ENCODE data around the gene CHRDL2.
"Not testable (repeated sequence)": the region's sequence is repeated elsewhere in the genome, so short reads cannot be mapped to it uniquely, and the experiment has no call there.

The CHRDL2 gene, protein sequence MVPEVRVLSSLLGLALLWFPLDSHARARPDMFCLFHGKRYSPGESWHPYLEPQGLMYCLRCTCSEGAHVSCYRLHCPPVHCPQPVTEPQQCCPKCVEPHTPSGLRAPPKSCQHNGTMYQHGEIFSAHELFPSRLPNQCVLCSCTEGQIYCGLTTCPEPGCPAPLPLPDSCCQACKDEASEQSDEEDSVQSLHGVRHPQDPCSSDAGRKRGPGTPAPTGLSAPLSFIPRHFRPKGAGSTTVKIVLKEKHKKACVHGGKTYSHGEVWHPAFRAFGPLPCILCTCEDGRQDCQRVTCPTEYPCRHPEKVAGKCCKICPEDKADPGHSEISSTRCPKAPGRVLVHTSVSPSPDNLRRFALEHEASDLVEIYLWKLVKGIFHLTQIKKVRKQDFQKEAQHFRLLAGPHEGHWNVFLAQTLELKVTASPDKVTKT

DNA sequence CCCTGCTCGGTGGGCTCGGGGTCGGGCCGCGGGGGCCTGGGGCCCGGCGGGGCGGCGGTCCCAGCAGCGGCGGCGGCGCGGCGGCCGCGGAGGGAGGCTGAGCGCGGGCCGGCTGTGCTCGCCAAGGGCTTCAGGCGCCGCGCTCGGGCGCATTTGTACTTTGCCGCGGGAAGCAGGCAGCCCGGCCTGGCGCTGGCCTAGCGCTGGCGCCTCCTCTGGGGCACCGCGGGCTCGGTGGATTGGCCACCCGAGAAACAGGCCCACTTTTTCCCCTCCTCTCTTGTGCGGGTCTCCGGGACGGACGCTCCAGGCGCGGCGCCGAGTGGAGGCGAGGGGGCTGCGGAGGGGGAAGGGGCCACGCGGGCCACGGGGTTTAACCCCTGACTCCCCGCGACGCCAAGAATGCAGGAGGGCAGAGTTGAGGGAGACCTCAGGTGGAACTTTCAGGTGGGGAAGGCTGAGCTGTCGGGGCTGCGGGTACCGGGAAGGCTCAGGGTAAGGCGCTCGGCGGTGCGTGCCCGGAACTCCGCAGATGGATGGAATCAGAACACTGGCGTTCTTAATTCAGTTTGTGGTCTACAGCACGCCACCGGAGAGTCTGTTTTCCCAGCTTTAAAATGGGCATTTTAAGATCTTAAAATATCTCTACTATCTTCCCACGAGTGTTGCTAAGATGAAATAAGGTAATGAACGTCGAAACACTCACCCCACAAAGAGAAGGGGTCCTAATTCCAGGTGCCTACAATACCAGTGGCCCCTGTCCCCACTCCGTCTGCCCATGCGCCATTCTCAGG lies at the start of gene CHRDL2:
Gene CHRDL2 (minus strand): TSS at position 126 of the 794 bp plus-strand sequence. CDS start 538 bp downstream, outside the sequence.
- DNase-seq (ENCODE audit: low spot score), result peak; percentile 22

DNA sequence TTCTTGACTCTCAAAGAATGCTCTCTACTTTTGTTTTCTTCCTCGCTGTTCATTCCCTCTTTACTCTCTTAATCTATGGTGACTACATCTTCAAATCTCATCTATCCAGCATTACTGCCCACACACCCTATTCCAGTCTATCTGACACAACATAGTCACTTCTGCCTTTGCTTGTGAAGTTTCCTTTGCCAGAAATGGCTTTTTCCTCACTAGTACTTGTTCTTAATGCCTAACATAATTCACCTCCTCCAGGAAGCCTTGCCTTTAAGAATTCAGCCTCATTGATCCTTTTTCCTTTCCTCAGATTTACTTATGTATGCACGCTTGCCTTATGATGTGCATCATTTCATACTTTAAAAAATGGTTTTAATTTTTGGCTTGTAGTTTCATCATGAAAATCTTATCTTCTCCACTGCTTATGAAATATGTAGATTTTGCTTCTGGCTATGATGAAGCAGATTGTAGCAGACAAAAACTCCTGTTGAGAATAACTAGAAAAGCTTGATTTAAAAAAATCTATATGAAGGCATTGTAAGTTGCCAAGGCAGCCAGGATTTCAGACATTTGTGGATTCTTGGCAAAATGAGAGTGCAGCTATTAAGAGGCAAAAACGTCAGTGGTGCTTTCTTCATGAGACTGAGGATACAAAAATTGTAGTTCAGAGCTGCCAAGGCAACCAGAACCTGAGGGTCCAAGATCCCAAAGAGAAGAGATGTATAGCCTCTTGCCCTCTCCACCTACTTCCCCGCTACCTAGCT lies 49.2 kb upstream of the CHRDL2 start:
- DNase-seq (ENCODE audit: low spot score), result no peak

DNA sequence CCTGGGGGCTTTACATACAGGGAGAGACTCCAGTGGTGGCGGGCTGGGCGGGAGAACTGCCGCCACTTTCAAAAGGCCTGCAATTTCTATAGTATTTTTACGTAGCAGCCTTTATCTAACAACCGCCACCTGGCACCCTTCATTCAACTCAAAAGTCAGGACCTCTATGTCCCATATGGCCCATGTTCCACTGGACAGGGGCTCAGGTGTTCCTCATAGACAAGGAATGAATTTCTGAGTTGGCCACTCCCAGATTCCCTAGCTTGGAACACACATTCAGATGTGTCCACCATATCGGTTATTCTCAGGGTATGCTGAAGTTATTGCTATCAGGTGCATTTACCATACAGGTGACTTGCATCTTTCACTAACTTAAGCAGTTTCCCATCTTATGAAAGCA lies 47.4 kb upstream of the CHRDL2 start:
- DNase-seq (ENCODE audit: low spot score), result no peak

DNA sequence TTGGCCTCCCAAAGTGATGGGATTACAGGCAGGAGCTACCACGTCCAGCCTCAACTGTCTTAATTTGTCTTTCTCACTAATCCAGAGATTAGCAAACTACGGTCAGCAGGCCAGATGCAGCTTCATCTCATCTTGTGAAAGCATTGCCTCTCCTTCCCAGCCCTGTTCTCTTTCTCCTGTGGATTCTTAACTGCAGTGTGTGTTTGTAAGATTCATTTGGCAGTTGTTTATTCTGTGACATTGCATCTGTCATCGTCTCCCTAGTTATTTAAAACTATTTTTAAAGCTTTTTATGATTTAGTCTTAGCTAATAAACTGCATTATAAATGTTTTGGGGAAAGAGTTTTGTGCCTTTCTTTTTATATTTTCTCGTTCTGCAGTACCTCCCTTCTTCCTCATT lies 46.7 kb upstream of the CHRDL2 start:
- DNase-seq (ENCODE audit: low spot score), result no peak

DNA sequence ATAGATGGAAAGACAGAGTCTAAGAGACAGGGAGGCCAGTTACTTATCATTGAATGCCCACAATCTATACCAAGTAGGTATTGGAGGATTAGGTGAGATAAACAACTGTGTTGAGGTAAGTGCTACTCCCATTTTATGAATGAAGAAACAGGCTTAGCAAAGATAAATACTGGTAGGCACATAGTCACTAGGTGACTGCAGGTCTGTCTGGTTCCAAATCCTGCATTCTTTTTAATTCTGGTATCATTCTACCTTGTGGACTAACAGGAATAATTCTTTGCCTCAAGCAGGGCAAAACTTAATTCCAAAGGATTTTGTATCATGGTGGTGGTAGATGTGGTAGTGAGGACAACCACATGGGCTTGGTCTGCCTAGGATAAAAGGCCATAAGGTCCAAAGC lies 45.8 kb upstream of the CHRDL2 start:
- DNase-seq (ENCODE audit: low spot score), result no peak

DNA sequence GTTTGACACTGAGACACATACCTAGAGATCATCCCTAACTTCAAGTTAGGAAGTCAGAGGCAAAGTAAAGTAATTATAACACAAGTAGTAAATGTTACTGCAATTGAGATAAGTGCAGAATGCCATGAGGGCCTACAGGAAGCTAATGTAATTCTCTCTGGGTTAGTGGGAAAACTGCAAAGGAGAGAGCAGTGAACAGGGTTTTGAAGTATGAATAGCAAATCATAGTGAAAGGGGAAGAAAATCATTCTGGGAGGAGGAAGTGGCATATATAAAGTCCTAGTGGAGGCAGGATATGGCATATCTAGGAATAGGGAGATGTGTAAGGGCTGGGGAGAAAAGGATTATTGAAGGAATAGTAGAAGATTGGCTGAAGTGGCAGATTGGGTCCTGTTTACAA lies 45.3 kb upstream of the CHRDL2 start:
- no peak for DNase-seq (ENCODE audit: low spot score)

DNA sequence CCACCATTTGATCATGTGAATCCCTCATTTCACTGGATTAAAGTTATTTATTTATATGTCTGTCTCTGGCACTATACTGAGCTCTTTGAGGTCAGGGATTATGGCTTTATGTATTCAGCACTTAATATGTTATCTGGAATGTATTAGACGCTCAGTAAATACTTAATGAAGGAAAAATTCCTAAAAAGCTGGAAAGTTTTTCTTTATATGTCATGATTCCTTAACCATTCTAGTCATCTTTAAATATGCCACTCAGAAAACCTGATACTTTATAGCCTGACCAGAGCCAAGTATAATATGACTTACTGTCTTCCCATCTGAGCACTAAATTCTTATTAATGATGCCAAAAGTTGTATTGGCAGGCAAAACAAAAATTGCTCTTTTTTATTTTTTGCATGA lies 44.5 kb upstream of the CHRDL2 start:
- DNase-seq (ENCODE audit: low spot score), result no peak

DNA sequence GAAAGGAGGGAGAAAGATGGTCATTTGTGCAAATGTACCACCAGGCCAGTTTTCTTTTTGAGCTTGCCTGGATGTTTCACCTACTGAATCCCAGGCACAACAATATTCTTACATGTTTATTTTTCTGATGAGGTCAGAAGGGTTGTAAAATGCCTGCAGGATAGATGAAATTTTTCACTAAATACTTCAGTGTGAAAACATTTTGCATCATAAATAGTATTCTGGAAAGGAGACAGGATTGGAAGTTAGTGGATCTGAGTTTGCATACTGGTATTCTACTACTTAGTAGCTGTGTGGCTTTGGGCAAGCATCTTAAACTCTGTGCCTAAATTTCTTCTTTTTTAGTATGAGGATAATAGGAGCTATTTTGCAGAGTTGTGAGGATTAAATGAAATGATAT lies 42.2 kb upstream of the CHRDL2 start:
- no peak for DNase-seq (ENCODE audit: low spot score)

DNA sequence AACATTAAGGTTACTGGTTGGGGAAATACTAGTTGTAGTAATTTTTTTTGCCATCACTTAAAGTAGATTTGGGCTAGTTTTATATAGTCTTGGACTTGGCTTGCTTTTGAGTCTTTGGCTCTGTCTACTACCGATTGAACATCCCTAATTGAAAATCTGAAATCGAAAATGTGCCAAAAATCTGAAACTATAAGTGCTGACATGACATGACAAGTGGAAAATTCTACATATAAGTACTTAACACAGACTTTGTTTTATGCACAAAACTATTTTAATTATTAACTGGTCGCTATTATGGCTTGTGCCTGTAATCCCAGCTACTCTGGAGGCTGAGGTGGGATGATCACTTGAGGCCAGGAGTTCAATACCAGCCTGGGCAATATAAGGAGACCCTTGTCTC lies 39.9 kb upstream of the CHRDL2 start:
- no peak for DNase-seq (ENCODE audit: low spot score)

DNA sequence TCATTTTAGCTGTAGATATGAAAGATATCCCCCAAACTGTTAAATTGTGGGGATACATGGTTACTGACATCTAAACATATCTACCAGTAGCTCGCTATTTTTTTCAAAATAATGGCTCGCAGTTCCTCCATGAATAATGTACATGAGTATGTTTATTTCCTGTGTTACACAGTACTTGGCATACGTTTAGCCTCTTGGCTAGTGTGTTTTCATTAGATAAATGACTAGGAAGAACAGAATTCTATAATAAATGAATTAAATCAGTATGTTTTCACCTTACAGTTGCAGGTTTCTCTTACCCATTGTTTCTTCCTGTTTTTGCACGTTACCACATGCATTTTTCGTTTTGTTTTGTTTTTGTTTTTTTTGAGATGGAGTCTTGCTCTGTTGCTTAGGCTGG lies 39.2 kb upstream of the CHRDL2 start:
- DNase-seq (ENCODE audit: low spot score), result no peak

DNA sequence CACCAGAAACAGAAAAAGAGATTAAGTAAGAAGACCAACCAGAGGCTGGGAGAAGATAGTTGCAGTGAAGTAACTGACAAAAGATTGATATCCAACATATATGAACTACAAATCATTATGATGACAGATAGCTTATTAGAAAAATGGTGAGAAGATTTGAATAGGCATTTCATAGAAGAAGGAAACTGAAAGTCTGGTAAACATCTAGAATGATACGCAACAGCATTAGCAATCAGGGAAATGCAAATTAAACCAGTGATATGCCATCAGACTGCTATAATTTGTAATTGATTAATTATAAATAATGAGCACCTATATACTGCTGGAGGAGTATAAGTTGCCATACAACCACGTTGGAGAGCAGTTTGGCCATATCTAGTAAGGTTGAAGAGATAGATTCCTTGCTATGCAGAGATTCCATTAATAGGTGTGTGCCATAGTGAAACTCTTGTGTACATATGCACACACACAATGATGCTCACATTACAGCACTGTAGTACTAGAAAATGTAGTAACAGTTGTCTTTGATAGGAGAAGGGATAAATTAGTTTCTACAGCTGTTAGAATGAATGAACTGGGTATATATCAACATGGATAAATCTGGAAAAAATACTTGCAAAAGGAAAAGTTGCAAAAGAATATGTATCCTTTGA lies 38.0 kb upstream of the CHRDL2 start:
- no peak for DNase-seq (ENCODE audit: low spot score)

DNA sequence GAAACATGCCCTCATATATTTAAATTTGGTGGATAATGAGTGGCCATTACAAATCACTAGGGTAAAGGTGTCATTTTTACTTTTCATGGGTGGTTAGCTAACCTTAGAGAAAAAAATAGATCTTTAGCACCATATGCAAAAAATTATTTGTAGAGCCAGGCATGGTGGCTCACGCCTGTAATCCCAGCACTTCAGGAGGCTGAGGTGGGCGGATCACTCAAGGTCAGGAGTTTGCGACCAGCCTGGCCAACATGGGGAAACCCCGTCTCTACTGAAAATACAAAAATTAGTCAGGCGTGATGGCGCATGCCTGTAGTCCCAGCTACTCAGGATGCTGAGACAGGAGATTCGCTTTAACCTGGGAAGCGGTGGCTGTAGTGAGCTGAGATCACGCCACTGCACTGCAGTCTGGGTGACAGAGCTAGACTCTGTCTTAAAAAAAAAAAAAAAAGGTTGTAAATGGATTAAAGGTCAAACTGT lies 37.0 kb upstream of the CHRDL2 start:
- DNase-seq (ENCODE audit: low spot score), result not testable (repeated sequence)

DNA sequence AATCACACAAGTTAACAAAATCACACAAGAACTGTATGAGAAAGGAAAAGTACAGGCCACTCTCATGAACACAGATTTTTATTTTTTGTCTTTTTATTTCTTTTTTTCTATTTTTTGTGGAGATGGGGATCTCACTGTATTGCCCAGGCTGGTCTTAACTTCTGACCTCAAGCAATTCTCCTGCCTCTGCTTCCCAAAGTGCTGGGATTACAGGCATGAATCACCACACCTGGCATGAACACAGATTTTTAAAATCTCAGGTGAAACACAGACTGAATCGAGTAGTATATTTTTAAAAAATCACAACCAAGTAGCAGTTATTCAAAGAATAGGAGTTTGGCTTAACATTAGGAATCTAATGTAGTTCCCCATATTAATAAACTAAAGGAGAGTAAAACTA lies 35.7 kb upstream of the CHRDL2 start:
- DNase-seq (ENCODE audit: low spot score), result no peak

DNA sequence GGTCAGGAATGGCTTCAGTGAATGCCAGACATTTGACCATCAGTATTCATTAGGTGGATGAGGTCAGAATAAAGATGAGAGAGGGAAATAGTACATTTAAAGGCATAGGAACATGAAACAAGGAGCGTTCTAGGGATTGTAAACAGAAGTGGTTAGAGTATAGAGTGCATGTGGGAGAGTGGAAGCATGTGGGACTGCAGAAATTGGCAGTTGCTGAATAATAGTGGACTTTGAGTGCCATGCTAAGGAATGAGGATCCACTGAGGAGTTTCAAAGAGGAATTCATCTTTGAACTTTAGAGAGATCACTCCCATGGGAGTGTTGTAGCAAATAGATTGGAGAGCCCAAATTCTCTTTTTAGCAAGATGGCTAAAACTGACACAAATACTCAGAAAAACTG lies 25.3 kb upstream of the CHRDL2 start:
- no peak for DNase-seq (ENCODE audit: low spot score)

DNA sequence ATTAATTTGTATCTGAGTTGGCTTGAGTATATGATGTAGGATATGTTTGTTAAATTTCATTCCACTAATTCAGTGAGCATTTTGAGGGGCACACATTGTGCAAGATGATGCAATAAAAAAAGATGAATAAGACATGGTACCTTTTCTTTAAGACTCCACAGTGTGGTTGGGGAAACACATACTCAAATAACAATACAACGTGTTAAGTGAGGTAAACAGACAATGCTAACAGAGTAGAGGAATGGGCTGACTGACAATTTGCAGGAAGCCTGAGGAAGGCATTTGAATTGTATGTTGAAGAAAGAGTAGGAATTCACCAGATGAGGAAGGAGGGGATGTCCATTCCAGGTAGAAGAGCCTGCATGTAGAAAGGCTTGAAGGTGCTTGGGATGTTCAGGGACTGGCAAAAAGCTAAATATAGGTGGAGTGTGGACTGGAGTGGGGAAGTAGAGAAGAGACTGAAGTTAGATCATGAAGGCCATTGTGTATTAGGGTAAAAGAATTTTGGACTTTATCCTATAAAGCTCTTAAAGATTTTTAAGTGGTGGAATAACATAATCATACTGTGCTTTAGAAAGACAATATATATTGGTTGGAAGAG lies 24.3 kb upstream of the CHRDL2 start:
- DNase-seq (ENCODE audit: low spot score), result no peak

DNA sequence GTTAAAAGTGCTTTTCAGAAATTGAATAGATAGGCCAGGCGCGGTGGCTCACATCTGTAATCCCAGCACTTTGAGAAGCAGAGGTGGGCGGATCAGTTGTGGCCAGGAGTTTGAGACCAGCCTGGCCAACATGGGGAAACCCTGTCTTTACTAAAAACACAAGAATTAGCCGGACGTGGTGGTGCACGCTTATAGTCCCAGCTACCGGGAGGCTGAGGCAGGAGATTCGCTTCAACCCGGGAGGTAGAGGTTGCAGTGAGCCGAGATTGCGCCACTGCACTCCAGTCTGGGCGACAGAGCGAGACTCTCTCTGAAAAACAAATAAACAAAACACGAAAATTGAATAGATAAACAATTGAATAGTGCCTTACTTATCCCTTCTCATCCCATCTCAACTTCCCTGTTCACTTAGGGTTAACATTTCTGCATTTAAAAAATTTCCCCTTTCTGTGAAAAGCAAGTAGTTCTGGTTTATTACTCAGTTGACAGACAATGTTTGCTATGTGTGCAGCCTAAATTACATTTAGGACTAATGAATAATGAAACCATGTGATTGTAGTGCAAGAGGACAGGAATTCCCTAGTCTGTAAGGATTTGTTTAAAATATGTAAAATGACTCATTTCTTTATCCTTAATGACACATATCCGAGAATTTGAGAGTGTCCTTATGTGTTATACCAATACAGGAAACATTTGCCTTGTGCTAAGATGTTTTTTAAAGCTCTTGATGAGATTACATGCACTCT lies 23.5 kb upstream of the CHRDL2 start:
- DNase-seq (ENCODE audit: low spot score), result no peak

DNA sequence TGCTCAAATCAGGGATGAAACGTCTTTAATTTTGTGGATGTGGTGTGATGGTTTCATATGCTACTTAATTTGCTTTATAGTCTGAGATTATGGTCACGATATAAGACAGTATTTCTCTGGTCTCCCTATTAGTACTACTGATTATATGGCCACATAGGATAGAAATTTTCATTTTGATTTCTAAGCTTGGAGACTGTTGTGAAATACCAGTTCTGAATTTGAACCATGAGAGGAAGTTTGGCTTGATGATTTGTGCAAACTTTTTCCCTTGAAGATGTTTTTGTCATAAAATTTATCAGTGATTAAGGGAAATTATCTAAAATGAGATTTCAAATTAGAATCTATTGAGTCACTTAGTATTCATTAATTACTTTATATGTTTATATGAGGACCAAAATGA lies 20.1 kb upstream of the CHRDL2 start:
- DNase-seq (ENCODE audit: low spot score), result no peak

DNA sequence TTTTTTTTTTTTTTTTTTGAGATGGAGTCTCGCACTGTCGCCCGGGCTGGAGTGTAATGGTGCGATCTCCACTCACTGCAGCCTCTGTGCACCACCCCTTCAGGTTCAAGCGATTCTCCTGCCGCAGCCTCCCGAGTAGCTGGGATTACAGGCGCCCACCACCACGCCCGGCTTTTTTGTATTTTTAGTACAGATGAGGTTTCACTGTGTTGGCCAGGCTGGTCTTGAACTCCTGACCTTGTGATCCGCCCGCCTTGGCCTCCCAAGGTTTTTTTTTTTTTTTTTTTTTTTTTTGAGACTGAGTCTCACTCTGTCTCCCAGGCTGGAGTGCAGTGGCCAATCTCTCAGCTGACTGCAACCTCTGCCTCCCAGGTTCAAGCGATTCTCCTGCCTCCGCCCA lies 19.4 kb upstream of the CHRDL2 start:
- not testable (repeated sequence) for DNase-seq (ENCODE audit: low spot score)

DNA sequence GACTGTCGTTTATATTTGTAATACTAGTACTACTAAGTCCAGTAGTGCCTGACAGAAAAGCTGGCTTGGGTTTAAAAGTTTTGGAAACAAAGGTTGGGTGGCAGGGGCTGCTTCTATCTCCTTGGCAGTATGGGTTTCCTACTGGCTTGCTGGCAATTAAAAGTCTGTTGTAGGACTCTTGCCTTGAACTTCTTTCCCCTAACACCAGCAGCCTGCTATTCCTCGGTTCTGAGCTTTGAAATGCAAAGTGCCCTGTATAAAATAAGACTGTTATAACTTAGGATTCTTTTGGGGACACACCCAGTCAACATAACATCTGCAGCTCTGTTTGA lies 18.7 kb upstream of the CHRDL2 start:
- no peak for DNase-seq (ENCODE audit: low spot score)

DNA sequence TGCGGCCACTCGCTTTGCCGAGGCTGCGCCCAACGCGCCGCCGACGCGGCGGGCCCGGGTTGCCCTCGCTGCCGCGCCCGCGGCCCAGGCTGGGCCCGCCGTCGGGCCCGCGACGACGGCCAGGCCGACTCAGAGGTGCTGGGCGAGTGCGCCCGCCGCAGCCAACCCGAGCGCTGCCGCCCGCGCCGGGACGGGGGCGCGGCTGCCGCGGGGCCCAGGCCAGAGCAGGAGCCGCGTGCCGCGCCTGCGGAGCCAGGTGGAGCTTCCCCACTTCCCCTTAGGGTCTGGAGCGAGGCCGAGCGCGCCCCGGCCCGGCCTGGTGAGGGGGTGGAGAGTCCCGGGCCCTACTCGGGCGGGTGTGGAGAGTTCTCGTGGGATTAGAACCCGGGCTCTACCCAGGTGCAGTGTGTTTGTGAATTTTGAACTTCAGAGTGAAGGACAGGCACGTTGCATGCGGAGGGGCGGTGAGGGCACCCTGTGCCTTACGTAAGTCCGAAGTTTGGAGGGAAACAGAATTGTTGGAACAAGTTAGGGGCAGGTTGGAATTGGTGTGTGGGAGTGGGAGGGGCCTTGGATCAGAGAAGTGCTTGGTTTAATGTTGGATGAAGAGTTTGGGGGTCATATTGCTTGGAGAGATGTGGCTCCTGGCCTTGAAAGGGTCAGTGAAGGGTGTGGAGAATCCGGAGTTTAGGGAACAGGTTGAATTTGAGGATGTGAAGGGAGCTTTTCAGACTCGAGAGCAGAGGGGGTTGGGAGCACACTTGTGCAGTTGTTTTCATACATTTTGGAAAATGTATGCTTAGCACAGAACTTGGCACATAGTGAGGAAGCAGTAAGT lies 18.1 kb upstream of the CHRDL2 start:
- DNase-seq (ENCODE audit: low spot score), result peak; percentile 39

Data from Ammon's horn (tissue), 1 donor.